K562 treated with DMSO at 1 percent for 4 hours (cell line): ENCODE results near the gene TRIM40. TPM values are rescaled to one million over a fixed set of nuclear protein-coding genes. Genes with fewer than 3 reads are reported as not detected.

ENCODE experiments used
- total RNA-seq: library from RNA; unstranded; fragments of 300-600 nt; gene quantifications from 2 replicates; pipeline ENCODE4 v1.2.3, GENCODE V29; 2022; ENCODE audit not compliant: insufficient read depth

The TRIM40 gene, protein sequence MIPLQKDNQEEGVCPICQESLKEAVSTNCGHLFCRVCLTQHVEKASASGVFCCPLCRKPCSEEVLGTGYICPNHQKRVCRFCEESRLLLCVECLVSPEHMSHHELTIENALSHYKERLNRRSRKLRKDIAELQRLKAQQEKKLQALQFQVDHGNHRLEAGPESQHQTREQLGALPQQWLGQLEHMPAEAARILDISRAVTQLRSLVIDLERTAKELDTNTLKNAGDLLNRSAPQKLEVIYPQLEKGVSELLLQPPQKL
- total RNA-seq, result not detected in 2 replicates

DNA sequence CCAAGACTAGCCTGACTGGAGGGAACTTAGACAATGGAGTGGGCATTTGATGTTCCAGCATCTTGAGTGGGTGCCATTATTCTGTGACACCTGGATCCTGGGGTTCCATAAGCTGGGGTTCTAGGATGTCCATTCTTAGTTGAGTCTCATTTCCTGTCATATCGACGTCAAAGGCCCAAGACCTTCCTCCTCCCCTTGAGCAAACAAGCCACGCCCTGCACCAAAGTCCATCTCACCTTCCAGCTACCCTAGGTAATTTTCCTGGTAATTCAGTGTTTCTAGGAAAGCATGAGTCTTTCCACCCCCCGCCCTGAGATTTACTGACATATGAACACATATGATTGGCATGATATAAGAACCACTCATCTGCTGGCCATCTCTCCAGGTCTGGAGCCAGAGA, at the start of gene TRIM40:
TRIM40 (plus strand) TSS at position 384 of the 400 bp plus-strand sequence. CDS start 897 bp downstream, outside the sequence.

DNA sequence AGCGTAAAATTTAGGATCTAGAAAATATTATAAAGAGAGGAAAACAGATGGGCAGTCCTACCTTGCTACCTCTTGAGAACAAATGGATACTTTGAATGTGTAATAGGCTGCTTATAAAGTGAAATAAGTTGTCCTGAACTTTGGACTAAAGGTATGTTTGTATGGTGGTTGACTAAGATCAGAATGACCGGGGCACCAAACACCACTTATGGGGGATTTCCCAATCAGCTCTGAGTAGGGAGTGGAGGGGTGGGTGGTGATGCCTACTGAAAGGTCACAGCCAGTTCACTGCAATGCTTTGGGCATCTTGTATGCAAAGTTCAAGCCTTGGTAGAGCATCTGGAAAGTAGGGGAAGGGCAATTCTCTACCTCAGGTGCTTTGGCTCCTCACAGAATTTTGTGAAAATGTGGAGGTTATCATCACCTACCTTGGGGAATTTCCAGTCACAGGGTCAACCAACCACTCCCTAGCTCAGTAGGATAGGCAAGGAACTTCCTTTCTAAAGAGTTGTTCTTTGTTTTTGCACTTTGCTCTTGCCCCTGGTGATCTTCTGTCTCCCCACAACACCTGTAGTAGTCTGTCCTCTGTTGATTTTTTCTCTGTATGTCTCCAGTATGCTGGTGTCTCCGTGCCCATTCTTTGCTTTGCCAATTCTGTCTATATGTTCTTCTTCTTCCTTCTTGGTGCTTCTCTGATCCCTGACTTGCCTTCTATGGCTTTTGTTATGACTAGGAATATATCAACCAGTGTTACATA, 22.8 kb upstream of the TRIM40 start, which contains the start of gene TRIM31:
TRIM31 (minus strand) TSS at position 88 of the 757 bp plus-strand sequence. CDS start 285 bp downstream, outside the sequence.

DNA sequence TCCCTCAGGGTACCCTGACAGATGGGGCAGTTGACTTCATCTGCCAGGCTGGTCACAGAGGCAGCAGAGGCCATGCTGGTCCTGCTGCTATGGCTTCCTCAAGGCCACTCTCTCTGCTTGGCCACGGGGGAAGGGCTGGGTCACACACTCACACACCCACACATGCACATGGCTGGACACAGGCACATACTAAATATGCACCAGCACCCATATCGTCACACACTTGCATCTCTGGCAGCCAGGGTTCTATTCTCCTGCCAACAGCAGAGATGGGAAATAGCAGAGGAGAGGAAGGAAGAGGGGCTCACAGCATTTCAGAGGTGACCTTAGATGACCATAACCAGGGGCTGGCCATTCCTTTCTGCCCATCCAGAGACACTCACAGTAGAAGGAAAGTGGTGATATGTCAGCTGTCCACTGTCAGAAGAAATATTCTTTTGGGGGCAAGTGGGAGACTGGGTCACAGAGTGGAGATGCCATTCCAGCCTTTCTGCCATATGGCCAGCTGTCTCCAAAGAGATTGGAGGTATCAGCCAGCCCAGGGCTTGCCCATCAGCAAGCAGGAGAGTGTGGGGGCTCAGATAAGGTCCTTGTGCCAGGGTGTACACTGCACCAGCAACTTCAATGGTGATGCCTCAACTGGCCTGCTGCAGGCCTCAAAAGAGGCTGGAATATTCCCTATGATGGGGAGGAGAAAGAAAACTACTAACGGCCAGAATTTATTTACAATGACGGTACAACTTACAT, 25.0 kb downstream of the TRIM40 start, which contains the start of gene TRIM10:
TRIM10 (minus strand) TSS at position 427 of the 747 bp plus-strand sequence; CDS start at position 74, 353 bp downstream.

DNA sequence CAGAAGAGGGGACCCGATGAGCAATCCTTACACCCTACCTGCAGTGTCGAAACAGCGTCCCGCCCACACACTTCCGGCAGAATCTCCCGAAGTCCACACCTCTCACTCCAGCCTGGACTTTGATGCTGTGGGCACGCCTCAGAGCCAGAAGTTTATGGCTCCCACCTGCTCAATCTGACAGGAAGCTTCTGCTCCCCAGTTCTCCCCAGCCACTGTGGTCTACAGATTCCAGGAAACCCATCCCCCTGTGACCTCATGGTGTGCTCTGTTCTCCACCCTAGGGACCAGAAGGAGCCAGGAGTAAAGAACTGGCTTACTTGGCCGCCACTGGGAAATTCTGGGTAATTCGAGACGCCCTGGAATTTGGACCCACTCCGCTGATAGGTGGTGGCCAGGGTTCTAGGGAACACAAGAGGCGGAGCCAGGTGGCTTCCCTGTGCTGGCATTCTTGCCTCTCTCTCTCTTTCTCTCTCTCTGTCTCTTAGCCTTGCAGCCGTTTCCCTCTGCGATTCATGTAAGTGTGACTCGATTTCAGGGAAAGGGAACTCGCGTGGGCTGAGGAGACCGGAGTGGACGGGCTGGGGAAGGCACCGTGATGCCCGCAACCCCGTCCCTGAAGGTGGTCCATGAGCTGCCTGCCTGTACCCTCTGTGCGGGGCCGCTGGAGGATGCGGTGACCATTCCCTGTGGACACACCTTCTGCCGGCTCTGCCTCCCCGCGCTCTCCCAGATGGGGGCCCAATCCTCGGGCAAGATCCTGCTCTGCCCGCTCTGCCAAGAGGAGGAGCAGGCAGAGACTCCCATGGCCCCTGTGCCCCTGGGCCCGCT, 27.4 kb downstream of the TRIM40 start, which contains the start of gene TRIM15:
TRIM15 (plus strand) TSS at position 457 of the 828 bp plus-strand sequence; CDS start at position 596, 139 bp downstream.

Other genes starting within 250 kb of the TRIM40 start
- gene HLA-A, start 193.6 kb upstream of the TRIM40 start, total RNA-seq, result not detected in 2 replicates
- 73.6 and 77.7 TPM in 2 replicates for gene POLR1H, start 74.9 kb upstream of the TRIM40 start, total RNA-seq
- 32.6 and 37.5 TPM in 2 replicates for gene PPP1R11, start 68.9 kb upstream of the TRIM40 start, total RNA-seq
- gene RNF39, start 60.4 kb upstream of the TRIM40 start, total RNA-seq, result 2.3 and 3.7 TPM in 2 replicates
- gene TRIM31, start 23.1 kb upstream of the TRIM40 start, total RNA-seq, result not detected in 2 replicates
- gene TRIM10, start 25.1 kb downstream of the TRIM40 start, total RNA-seq, result not detected in 2 replicates
- gene TRIM15, start 27.4 kb downstream of the TRIM40 start, total RNA-seq, result not detected in 2 replicates
- gene TRIM26, start 77.3 kb downstream of the TRIM40 start, total RNA-seq, result 6.4 and 8.7 TPM in 2 replicates
- 6.6 and 13.8 TPM in 2 replicates for gene TRIM39, start 190.8 kb downstream of the TRIM40 start, total RNA-seq
- 194 and 243 TPM in 2 replicates for gene RPP21, start 209.0 kb downstream of the TRIM40 start, total RNA-seq